Measurements from ENCODE around the gene HES1. TPM values are rescaled to one million over a fixed set of nuclear protein-coding genes. Genes with fewer than 3 reads are reported as not detected.

Gene HES1
- total and polyA plus RNA-seq, 10 of the 15 experiments (the other 5 are each of a cell fraction or from before 2014, with no cell fraction given), result 0.46 to 5.3 (median 2.3) TPM

DNA sequence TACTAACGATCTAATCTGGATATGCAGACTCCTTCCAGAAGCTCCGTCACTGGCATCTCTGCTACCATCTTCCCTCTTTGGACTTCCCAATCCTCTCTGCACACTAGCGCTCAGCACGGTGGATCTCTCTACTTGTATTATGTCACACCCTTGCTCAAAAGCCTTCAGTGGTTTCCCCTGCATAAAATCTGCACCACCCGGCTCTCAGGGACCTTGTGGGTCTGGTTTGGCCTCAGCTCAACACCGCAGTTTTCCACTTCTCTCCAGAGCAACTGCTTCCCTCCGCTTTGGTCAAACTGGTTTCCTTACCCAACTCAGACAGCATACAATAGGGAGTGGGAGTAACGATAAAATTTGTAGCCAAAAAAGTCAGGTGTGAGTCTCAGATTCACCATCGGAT is 30.7 kb upstream of the HES1 start:
- no peak for FAIRE-seq
- Histone ChIP-seq H4K20me1 (ENCODE audit: control insufficient read depth, insufficient read depth) (no peaks in the 10 kb centered on the region), H3K27ac (ENCODE audit: control insufficient read depth, insufficient read depth) (no peak overlapping the region), H3K9ac (ENCODE audit: control insufficient read depth, insufficient read depth, low read length) (no peak overlapping the region), H3K4me2 (ENCODE audit: control insufficient read depth, insufficient read depth) (no peak overlapping the region), H3K9me3 (replicated peaks; ENCODE audit: control insufficient read depth, insufficient read depth, low read length) (no peaks in the 10 kb centered on the region), H3K4me3 (no peak overlapping the region), H3K36me3 (ENCODE audit: control insufficient read depth in 2 of 2, insufficient read depth in 2 of 2, low read length in 1 of 2) (no peaks in the 10 kb centered on the region), H3K79me2 (ENCODE audit: control insufficient read depth, insufficient read depth, low read length) (no peaks in the 10 kb centered on the region), H3K27me3 (replicated peaks in 1 of 2; ENCODE audit: control insufficient read depth in 2 of 2, insufficient read depth in 2 of 2, low read length in 1 of 2) (peaks cover 2 to 6% of the 10 kb centered on the region in 2 experiments; a peak in 3 of 4 replicates), H3K4me1 (ENCODE audit: control insufficient read depth, insufficient read depth, low read length) (peaks cover 41% of the 10 kb centered on the region), H2AFZ (ENCODE audit: control insufficient read depth, low read depth, low read length) (no peak overlapping the region)
- in situ Hi-C loops (cut with MboI) (no loop called here), intact Hi-C loops (cut with micrococcal nuclease; ENCODE audit: unreplicated experiment) (no loop called here)
- no TSS peak for BruUV-seq (replicated peaks)
- CTCF ChIA-PET, result interaction anchor here (1.0 to 1.5 kb wide), 2 partner anchors 25 to 32 kb away, joined by 3 to 6 read pairs; no protein-coding TSS in a partner anchor
- no peak for DNase-seq (ENCODE audit: low read depth, low spot score)
- TF ChIP-seq, protein P1, sequence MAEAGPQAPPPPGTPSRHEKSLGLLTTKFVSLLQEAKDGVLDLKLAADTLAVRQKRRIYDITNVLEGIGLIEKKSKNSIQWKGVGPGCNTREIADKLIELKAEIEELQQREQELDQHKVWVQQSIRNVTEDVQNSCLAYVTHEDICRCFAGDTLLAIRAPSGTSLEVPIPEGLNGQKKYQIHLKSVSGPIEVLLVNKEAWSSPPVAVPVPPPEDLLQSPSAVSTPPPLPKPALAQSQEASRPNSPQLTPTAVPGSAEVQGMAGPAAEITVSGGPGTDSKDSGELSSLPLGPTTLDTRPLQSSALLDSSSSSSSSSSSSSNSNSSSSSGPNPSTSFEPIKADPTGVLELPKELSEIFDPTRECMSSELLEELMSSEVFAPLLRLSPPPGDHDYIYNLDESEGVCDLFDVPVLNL (IDR thresholded peaks at IDR 0.05; ENCODE audit: low read depth, low read length), result no peak
- peak; percentile 21; the same call in 1 of the 2 replicates for TF ChIP-seq RUNX3 (IDR thresholded peaks at IDR 0.05; ENCODE audit: low read length)
- ATAC-seq, result no peak
- 51% methylated on average over 9 of the region's 9 CpGs for WGBS (ENCODE audit: insufficient coverage, insufficient replicate concordance, low lambda C conversion rate, missing lambda C conversion rate)
- POLR2A ChIA-PET, result no interaction called here
- SMC1A ChIA-PET (ENCODE audit: uncharacterized antibody, unreplicated experiment), result interaction anchor here (0.7 to 1.9 kb wide), 5 partner anchors 8 to 46 kb away, joined by 3 to 11 read pairs (median 3); no protein-coding TSS in a partner anchor
- RAD21 ChIA-PET (ENCODE audit: unreplicated experiment), result interaction anchor here (0.7 to 1.7 kb wide), 3 partner anchors 26 to 210 kb away, joined by 3 to 15 read pairs (median 3); partner anchors contain the start of gene HES1

DNA sequence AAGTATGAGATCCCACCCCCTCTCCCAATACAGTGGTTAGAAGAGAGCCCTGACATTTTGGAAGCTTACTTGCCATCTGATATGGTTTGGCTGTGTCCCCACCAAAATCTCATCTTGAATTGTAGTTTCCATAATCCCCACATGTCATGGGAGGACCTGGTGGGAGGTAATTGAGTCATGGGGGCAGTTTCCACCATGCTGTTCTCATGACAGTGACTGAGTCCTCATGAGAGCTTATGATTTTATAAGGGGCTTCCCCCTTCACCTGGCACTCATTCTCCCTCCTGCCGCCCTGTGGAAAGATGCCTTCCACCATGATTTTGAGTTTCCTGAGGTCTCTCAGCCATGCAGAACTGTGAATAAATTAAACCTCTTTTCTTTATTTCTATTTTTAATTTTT is 28.8 kb upstream of the HES1 start:
- BruUV-seq (replicated peaks), result no TSS peak
- Histone ChIP-seq H2AFZ (ENCODE audit: control insufficient read depth, low read depth, low read length) (no peak overlapping the region), H3K4me2 (ENCODE audit: control insufficient read depth, insufficient read depth) (no peak overlapping the region), H3K4me3 (no peak overlapping the region), H3K4me1 (ENCODE audit: control insufficient read depth, insufficient read depth, low read length) (peaks cover 25% of the 10 kb centered on the region), H3K27me3 (replicated peaks in 1 of 2; ENCODE audit: control insufficient read depth in 2 of 2, insufficient read depth in 2 of 2, low read length in 1 of 2) (peaks cover 2 to 6% of the 10 kb centered on the region in 2 experiments; a peak in 3 of 4 replicates), H4K20me1 (ENCODE audit: control insufficient read depth, insufficient read depth) (no peaks in the 10 kb centered on the region), H3K36me3 (ENCODE audit: control insufficient read depth in 2 of 2, insufficient read depth in 2 of 2, low read length in 1 of 2) (no peaks in the 10 kb centered on the region), H3K79me2 (ENCODE audit: control insufficient read depth, insufficient read depth, low read length) (no peaks in the 10 kb centered on the region), H3K9ac (ENCODE audit: control insufficient read depth, insufficient read depth, low read length) (no peak overlapping the region), H3K27ac (ENCODE audit: control insufficient read depth, insufficient read depth) (no peak overlapping the region), H3K9me3 (replicated peaks; ENCODE audit: control insufficient read depth, insufficient read depth, low read length) (no peaks in the 10 kb centered on the region)
- RAD21 ChIA-PET (ENCODE audit: unreplicated experiment), result no interaction called here
- POLR2A ChIA-PET, result interaction anchor here (0.8 kb wide), 1 partner anchor 29 kb away, joined by 11 read pairs; no protein-coding TSS in a partner anchor
- CTCF ChIA-PET, result no interaction called here
- intact Hi-C loops (cut with micrococcal nuclease; ENCODE audit: unreplicated experiment), result no loop called here
- no peak for FAIRE-seq
- ATAC-seq, result no peak
- TF ChIP-seq CBX3 (IDR thresholded peaks at IDR 0.05; ENCODE audit: borderline replicate concordance, low read depth) (no peak), BACH1 (IDR thresholded peaks at IDR 0.05; ENCODE audit: borderline replicate concordance) (no peak), SPI1 (IDR thresholded peaks at IDR 0.05; ENCODE audit: borderline replicate concordance, insufficient read depth, low read depth, low read length) (no peak)
- no peak for DNase-seq (ENCODE audit: low read depth, low spot score)
- in situ Hi-C loops (cut with MboI), result no loop called here
- WGBS (ENCODE audit: insufficient coverage, insufficient replicate concordance, low lambda C conversion rate, missing lambda C conversion rate), result 29% methylated on average over 1 of the region's 1 CpG
- SMC1A ChIA-PET (ENCODE audit: uncharacterized antibody, unreplicated experiment), result no interaction called here

Data from GM12878 (cell line).